Measurements from ENCODE around the gene RPTOR.

The RPTOR gene

DNA sequence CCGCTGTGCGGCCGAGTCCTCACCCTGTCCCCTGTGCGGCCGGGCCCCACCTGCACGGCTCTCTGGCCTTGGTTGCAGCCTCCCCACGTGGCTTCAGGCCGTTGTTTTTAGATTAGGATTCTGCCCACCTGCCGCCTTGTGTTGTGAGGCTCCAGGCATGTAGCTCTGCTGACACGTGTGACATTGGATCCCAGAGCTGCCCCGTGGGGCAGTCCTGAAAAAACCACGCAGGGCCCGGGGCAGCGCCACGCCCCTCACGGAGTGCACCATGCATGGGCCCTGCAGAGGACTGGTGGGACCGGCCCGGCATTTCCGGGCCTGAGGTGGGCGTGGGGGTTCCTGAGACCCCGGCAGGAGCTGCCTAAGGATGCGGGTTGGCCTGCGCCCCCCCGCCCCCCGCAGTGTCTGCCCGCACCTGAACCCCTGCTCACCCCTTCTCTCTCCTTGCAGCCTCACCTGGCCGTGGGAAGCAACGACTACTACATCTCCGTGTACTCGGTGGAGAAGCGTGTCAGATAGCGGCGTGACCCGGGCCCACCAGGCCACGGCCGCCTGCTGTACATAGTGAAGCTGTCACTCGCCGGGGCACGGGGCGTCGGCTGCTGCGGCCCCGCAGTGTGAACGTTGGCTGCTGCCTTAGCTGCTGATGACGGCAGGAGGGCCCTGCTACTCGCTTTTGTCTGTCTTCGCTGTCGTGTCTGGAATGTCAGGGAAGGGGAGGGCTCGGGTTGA is 419.3 kb downstream of the RPTOR start:
- DNase-seq (ENCODE audit: insufficient read length, low spot score) (no peak), FAIRE-seq (no peak)
- TF ChIP-seq, protein P1, sequence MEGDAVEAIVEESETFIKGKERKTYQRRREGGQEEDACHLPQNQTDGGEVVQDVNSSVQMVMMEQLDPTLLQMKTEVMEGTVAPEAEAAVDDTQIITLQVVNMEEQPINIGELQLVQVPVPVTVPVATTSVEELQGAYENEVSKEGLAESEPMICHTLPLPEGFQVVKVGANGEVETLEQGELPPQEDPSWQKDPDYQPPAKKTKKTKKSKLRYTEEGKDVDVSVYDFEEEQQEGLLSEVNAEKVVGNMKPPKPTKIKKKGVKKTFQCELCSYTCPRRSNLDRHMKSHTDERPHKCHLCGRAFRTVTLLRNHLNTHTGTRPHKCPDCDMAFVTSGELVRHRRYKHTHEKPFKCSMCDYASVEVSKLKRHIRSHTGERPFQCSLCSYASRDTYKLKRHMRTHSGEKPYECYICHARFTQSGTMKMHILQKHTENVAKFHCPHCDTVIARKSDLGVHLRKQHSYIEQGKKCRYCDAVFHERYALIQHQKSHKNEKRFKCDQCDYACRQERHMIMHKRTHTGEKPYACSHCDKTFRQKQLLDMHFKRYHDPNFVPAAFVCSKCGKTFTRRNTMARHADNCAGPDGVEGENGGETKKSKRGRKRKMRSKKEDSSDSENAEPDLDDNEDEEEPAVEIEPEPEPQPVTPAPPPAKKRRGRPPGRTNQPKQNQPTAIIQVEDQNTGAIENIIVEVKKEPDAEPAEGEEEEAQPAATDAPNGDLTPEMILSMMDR (IDR thresholded peaks at IDR 0.05; ENCODE audit: insufficient read depth, missing control alignments): no peak

GRCh38 chr17:80964544-80964856 is 419.9 kb downstream of the RPTOR start:
- no peak for FAIRE-seq
- no peak for DNase-seq (ENCODE audit: insufficient read length, low spot score)
- TF ChIP-seq, protein P1 (IDR thresholded peaks at IDR 0.05; ENCODE audit: insufficient read depth, missing control alignments): no peak

DNA sequence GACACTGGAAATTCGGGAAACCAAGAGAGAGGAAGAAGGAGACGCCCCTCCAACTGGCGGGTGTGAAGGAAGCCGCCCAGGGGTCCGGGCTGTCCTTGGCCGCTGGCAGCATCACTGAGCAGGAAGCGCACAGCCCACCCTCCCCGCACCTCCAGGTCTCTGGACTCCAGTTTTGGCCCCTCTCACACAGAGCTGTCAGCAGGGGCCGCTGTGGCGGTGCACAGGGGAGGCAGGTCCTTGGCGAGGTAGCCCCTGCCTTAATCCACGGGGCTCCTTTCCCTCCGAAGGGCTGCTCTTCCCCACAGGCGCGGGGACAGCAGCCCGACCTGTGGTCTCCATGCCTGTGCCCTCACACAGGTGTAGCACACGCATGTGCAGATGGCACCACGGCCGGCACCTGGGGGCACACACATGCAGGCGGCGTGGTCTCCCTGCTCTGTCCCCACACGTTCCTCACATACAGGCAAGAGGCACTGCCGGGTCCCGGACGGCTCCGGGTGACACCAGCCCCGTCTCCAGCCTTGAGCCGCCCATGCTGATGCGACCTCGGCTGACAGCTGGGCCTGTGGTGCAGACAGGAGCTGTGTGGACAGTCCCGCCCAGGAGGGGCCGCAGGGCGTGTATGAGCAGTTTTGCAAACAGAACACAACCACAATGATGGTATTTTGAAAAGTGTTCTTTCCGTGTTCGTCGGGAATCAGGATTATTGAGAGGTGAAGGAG is 420.4 kb downstream of the RPTOR start:
- TF ChIP-seq, protein P1 (IDR thresholded peaks at IDR 0.05; ENCODE audit: insufficient read depth, missing control alignments): no peak
- FAIRE-seq (no peak), DNase-seq (ENCODE audit: insufficient read length, low spot score) (no peak)

GRCh38 chr17:80965606-80966005 is 421.0 kb downstream of the RPTOR start:
- no peak for FAIRE-seq
- TF ChIP-seq, protein P1 (IDR thresholded peaks at IDR 0.05; ENCODE audit: insufficient read depth, missing control alignments): no peak
- no peak for DNase-seq (ENCODE audit: insufficient read length, low spot score)

DNA sequence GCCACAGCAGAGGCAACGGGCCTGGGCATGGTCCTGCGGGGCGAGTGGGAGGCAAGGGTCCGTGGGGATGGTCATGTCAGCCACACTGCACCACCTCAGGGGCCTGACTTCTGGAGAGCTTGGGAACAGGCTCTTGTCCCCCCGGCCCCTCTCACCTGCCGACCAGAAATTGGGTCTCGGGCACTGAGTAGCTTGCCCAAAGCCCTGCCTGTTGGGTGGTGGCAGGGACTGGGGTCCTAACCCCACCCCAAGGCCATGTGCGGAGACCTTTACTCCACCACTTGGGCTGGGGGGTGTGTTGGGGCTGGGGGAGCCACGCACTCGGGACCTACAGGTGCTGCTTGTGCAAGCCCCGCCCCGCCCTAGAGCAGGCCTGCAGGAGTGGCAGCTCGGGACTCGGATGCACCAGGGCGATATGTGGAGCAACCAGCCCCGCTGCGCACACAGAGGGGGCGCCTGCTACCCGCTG is 422.8 kb downstream of the RPTOR start:
- TF ChIP-seq, protein P1 (IDR thresholded peaks at IDR 0.05; ENCODE audit: insufficient read depth, missing control alignments): no peak
- DNase-seq (ENCODE audit: insufficient read length, low spot score) (no peak), FAIRE-seq (no peak)

DNA sequence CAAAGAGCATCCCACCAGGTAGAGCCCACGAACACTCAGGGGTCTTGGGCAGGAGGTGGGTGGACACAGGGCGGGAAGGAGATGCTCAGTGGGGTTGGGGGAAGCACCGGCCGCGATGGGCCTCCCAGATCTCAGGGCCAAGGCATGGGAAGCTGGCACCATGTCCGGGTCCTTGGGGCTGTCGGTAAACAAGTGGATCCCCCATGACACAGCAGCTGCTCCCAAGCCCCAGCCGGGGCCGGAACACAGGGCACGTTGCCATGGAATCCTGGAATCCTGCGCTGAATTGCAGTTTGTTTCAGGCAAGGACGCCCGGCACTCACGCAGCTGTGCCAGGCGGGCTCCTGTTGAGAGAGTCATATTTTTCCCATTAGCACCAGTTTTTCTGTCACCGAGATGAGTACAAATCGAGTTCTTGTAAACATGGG is 424.0 kb downstream of the RPTOR start:
- DNase-seq (ENCODE audit: insufficient read length, low spot score) (no peak), FAIRE-seq (no peak)
- TF ChIP-seq, protein P1 (IDR thresholded peaks at IDR 0.05; ENCODE audit: insufficient read depth, missing control alignments): no peak
